H9 (cell line): ENCODE results near the gene PDE2A. TPM values are rescaled to one million over a fixed set of nuclear protein-coding genes. Genes with fewer than 3 reads are reported as not detected.

Source experiments
- DNase-seq: peaks from one replicate; pipeline ENCODE4 v3.0.0-alpha.2; 2017
- H2AFZ ChIP-seq: one replicate; pipeline ENCODE4 v1.6.1; 2013; ENCODE audit warnings: mild to moderate bottlenecking, low read length, control low read depth, moderate library complexity
- H2AK5ac ChIP-seq: 2 replicates; pipeline ENCODE4 v1.6.1; 2013; ENCODE audit warnings: low read length, control low read depth, mixed read lengths; ENCODE audit not compliant: insufficient read length
- H2BK120ac ChIP-seq: one replicate; pipeline ENCODE4 v1.6.1; 2013; ENCODE audit warnings: low read depth, mild to moderate bottlenecking, low read length, control low read depth, inconsistent platforms; ENCODE audit not compliant: poor library complexity, severe bottlenecking
- H2BK12ac ChIP-seq: 2 replicates; pipeline ENCODE4 v1.6.1; 2013; ENCODE audit warnings: low read length, control low read depth, mixed read lengths, low read depth; ENCODE audit not compliant: insufficient read length
- H2BK15ac ChIP-seq: 2 replicates; pipeline ENCODE4 v1.6.1; 2013; ENCODE audit warnings: low read depth, low read length, control low read depth
- H2BK20ac ChIP-seq: one replicate; pipeline ENCODE4 v1.6.1; 2013; ENCODE audit warnings: low read depth, mild to moderate bottlenecking, low read length, control low read depth, inconsistent platforms; ENCODE audit not compliant: poor library complexity, severe bottlenecking
- H2BK5ac ChIP-seq: 2 replicates; pipeline ENCODE4 v1.6.1; 2013; ENCODE audit warnings: low read length, control low read depth, mixed read lengths; ENCODE audit not compliant: insufficient read length
- H3K14ac ChIP-seq: 2 replicates; pipeline ENCODE4 v1.6.1; 2013; ENCODE audit warnings: low read length, control low read depth; ENCODE audit not compliant: insufficient read depth
- H3K18ac ChIP-seq: 2 replicates; pipeline ENCODE4 v1.6.1; 2013; ENCODE audit warnings: low read depth, mild to moderate bottlenecking, mixed read lengths, low read length, control low read depth; ENCODE audit not compliant: insufficient read length
- H3K23ac ChIP-seq: 2 replicates; pipeline ENCODE4 v1.6.1; 2013; ENCODE audit warnings: low read length, control low read depth, mixed read lengths, low read depth; ENCODE audit not compliant: insufficient read length
- H3K23me2 ChIP-seq: 2 replicates; pipeline ENCODE4 v1.6.1; 2013; ENCODE audit warnings: low read depth, mild to moderate bottlenecking, mixed read lengths, low read length, control low read depth; ENCODE audit not compliant: insufficient read length, poor library complexity, severe bottlenecking
- H3K27ac ChIP-seq: 2 replicates; pipeline ENCODE4 v1.5.1; 2013; ENCODE audit warnings: low read length, control low read depth, mixed read lengths, low read depth; ENCODE audit not compliant: insufficient read length
- H3K27me3 ChIP-seq: 2 replicates; pipeline ENCODE4 v1.6.1; 2013; ENCODE audit warnings: low read length, control low read depth, inconsistent platforms; ENCODE audit not compliant: insufficient read depth
- H3K4ac ChIP-seq: 2 replicates; pipeline ENCODE4 v1.6.1; 2013; ENCODE audit warnings: low read depth, mild to moderate bottlenecking, control low read depth, inconsistent platforms, low read length, moderate library complexity
- H3K4me1 ChIP-seq: 2 replicates; pipeline ENCODE4 v1.6.1; 2013; ENCODE audit warnings: low read length, control low read depth, inconsistent platforms; ENCODE audit not compliant: insufficient read depth
- H3K4me2 ChIP-seq: 2 replicates; pipeline ENCODE4 v1.6.1; 2013; ENCODE audit warnings: low read length, control low read depth, mixed read lengths; ENCODE audit not compliant: insufficient read length, insufficient read depth
- H3K56ac ChIP-seq: 2 replicates; pipeline ENCODE4 v1.6.1; 2013; ENCODE audit warnings: low read depth, mild to moderate bottlenecking, mixed read lengths, low read length, control low read depth; ENCODE audit not compliant: insufficient read length
- H3K79me1 ChIP-seq: 2 replicates; pipeline ENCODE4 v1.6.1; 2013; ENCODE audit warnings: low read depth, mild to moderate bottlenecking, moderate library complexity, low read length, control low read depth, inconsistent platforms; ENCODE audit not compliant: insufficient read depth, poor library complexity, severe bottlenecking
- H3K79me2 ChIP-seq: 2 replicates; pipeline ENCODE4 v1.6.1; 2013; ENCODE audit warnings: low read length, control low read depth, inconsistent platforms; ENCODE audit not compliant: insufficient read depth
- H3K9ac ChIP-seq: 2 replicates; pipeline ENCODE4 v1.6.1; 2013; ENCODE audit warnings: low read length, control low read depth, mixed read lengths; ENCODE audit not compliant: insufficient read length; ENCODE audit errors: extremely low read depth
- H3K9me3 ChIP-seq: one replicate; pipeline ENCODE4 v1.6.1; 2013; ENCODE audit warnings: low read depth, low read length, inconsistent platforms; ENCODE audit not compliant: control insufficient read depth
- H3T11ph ChIP-seq: one replicate; pipeline ENCODE4 v1.6.1; 2013; ENCODE audit warnings: mild to moderate bottlenecking, low read length, control low read depth, inconsistent platforms
- H4K20me1 ChIP-seq: one replicate; pipeline ENCODE4 v1.6.1; 2013; ENCODE audit not compliant: control insufficient read depth, insufficient read length, insufficient read depth
- H4K5ac ChIP-seq: 2 replicates; pipeline ENCODE4 v1.6.1; 2013; ENCODE audit warnings: low read depth, mild to moderate bottlenecking, mixed read lengths, low read length, control low read depth; ENCODE audit not compliant: insufficient read length
- H4K8ac ChIP-seq: replicated peaks from 2 replicates; pipeline ENCODE4 v1.6.1; 2013; ENCODE audit warnings: low read length, control low read depth, mixed read lengths, low read depth; ENCODE audit not compliant: insufficient read length
- H4K91ac ChIP-seq: 2 replicates; pipeline ENCODE4 v1.6.1; 2013; ENCODE audit warnings: low read depth, mild to moderate bottlenecking, moderate library complexity, mixed read lengths, low read length, control low read depth; ENCODE audit not compliant: insufficient read length
- H3K27ac Mint-ChIP-seq, 3 experiments: 2 replicates in 2 of 3; 3 replicates in 1 of 3; pipeline ENCODE4 v1.8.0; 2020 to 2021; ENCODE audit warnings: mixed read lengths in 3 of 3, mild to moderate bottlenecking in 1 of 3, moderate library complexity in 1 of 3
- H3K27me3 Mint-ChIP-seq: 2 replicates; pipeline ENCODE4 v1.8.0; 2021; ENCODE audit warnings: low read depth, mild to moderate bottlenecking, moderate library complexity, mixed read lengths
- H3K36me3 Mint-ChIP-seq, 3 experiments: 2 replicates in 2 of 3; 3 replicates in 1 of 3; pipeline ENCODE4 v1.8.0; 2020 to 2021; ENCODE audit warnings: low read depth in 3 of 3, mixed read lengths in 3 of 3; ENCODE audit not compliant: insufficient read depth in 1 of 3
- H3K4me1 Mint-ChIP-seq, 2 experiments: 2 replicates each; pipeline ENCODE4 v1.8.0; 2020; ENCODE audit warnings: mixed read lengths in 2 of 2
- H3K4me3 Mint-ChIP-seq, 2 experiments: 2 replicates in 1 of 2; 3 replicates in 1 of 2; pipeline ENCODE4 v1.8.0; 2020 to 2021; ENCODE audit warnings: mild to moderate bottlenecking in 2 of 2, mixed read lengths in 2 of 2, moderate library complexity in 1 of 2
- H3K9me3 Mint-ChIP-seq, 2 experiments: 2 replicates in 1 of 2; 3 replicates in 1 of 2; pipeline ENCODE4 v1.8.0; 2020; ENCODE audit warnings: mild to moderate bottlenecking in 2 of 2, mixed read lengths in 2 of 2, moderate library complexity in 1 of 2
- CTCF ChIP-seq: fragments of 200-600 bp; sonication (generic); conservative IDR thresholded peaks from 3 replicates; pipeline ENCODE4 v1.8.0; 2021; ENCODE audit warnings: antibody characterized with exemption, mild to moderate bottlenecking
- WGBS: extraction: QIAGEN DNeasy Blood & Tissue Kit; methylation state at CpG from one replicate; pipeline ENCODE4 v1.1.7; 2013; ENCODE audit warnings: missing lambda C conversion rate, low lambda C conversion rate, mixed read lengths; ENCODE audit not compliant: insufficient read length; ENCODE audit errors: extremely low coverage; 5-methylcytosine and 5-hydroxymethylcytosine counted together
- total RNA-seq: library from RNA; stranded (reverse); gene quantifications from 2 replicates; pipeline ENCODE4 v1.2.1, GENCODE V29; 2021

The PDE2A gene
- total RNA-seq, 1 experiment from 2014 or later = 3.4 TPM

GRCh38 chr11:72624496-72625201 lies 49.6 kb downstream of the PDE2A start:
- Mint-ChIP-seq H3K36me3 (no peaks in the 10 kb centered on the region; a peak in 1 of 7 replicates), H3K9me3 (no peaks in the 10 kb centered on the region), H3K27ac (no peak overlapping the region), H3K4me3 (no peak overlapping the region), H3K27me3 (peaks cover 29% of the 10 kb centered on the region), H3K4me1 (peaks cover 3 to 13% of the 10 kb centered on the region in 2 experiments; a peak in 3 of 4 replicates)
- Histone ChIP-seq H4K8ac (no peak overlapping the region), H2BK20ac (no peak overlapping the region), H3K4me1 (no peaks in the 10 kb centered on the region), H3K79me2 (no peaks in the 10 kb centered on the region), H3K56ac (no peak overlapping the region), H3K27me3 (no peaks in the 10 kb centered on the region), H3K4ac (no peak overlapping the region), H3K23ac (no peak overlapping the region), H2AK5ac (no peak overlapping the region), H4K20me1 (no peaks in the 10 kb centered on the region), H3K9ac (no peak overlapping the region), H2BK5ac (no peak overlapping the region), H4K91ac (no peak overlapping the region), H2AFZ (no peak overlapping the region), H2BK120ac (no peak overlapping the region), H4K5ac (no peak overlapping the region), H3K23me2 (no peaks in the 10 kb centered on the region), H3K4me2 (no peak overlapping the region), H2BK12ac (no peak overlapping the region), H3K9me3 (no peaks in the 10 kb centered on the region), H3K79me1 (no peaks in the 10 kb centered on the region), H3K27ac (no peak overlapping the region), H3K14ac (no peak overlapping the region), H3T11ph (no peak overlapping the region), H3K18ac (no peak overlapping the region), H2BK15ac (no peak overlapping the region)
- WGBS = no CpG with 5 or more reads among the region's 12 CpGs
- no peak for TF ChIP-seq CTCF
- no peak for DNase-seq
